CD4-positive, CD25-positive, alpha-beta regulatory T cell (primary cell): Measurements from ENCODE around the gene VPS26A. TPM values are rescaled to one million over a fixed set of nuclear protein-coding genes. Genes with fewer than 3 reads are reported as not detected.
A peak's percentile ranks its signal among the peaks of the same experiment; 100 is the strongest.

Experiments
- ATAC-seq, 2 donors: fragments of 150-1000 bp; cut with Tn5 transposase; one replicate each; pipeline ENCODE4 v1.10.0; 2021; ENCODE audit warnings: low read depth in 2 of 2, moderate number of reproducible peaks in 2 of 2, moderate library complexity in 1 of 2
- DNase-seq, 3 donors: peaks; one replicate each; pipeline versions ENCODE4 v3.0.0 to v3.0.0-alpha.2; 2012 to 2022; ENCODE audit warnings: mixed read lengths in 1 of 3
- H3K27ac ChIP-seq: one replicate; pipeline ENCODE4 v1.7.0; 2013; ENCODE audit warnings: mild to moderate bottlenecking, low read length; ENCODE audit not compliant: insufficient read depth, poor library complexity, severe bottlenecking
- H3K27me3 ChIP-seq: one replicate; pipeline ENCODE4 v1.7.0; 2013; ENCODE audit warnings: low read length; ENCODE audit not compliant: control insufficient read depth, insufficient read depth
- H3K36me3 ChIP-seq: one replicate; pipeline ENCODE4 v1.7.0; 2013; ENCODE audit warnings: mild to moderate bottlenecking, low read length, moderate library complexity; ENCODE audit not compliant: control insufficient read depth, insufficient read depth
- H3K4me1 ChIP-seq: 2 replicates; pipeline ENCODE4 v1.7.0; 2013; ENCODE audit warnings: mild to moderate bottlenecking, low read length; ENCODE audit not compliant: insufficient read depth, control insufficient read depth, poor library complexity, severe bottlenecking
- H3K4me3 ChIP-seq: one replicate; pipeline ENCODE4 v1.7.0; 2013; ENCODE audit warnings: low read depth, mild to moderate bottlenecking, low read length, moderate library complexity
- H3K9me3 ChIP-seq, 2 experiments: 1 replicate in 1 of 2; 2 replicates in 1 of 2; pipeline ENCODE4 v1.7.0; 2013; ENCODE audit warnings: low read length in 2 of 2, mild to moderate bottlenecking in 1 of 2, moderate library complexity in 1 of 2; ENCODE audit not compliant: control insufficient read depth in 2 of 2
- H3K27ac Mint-ChIP-seq, 3 donors: one replicate each; pipeline ENCODE4 v1.8.0; 2020 to 2022; ENCODE audit warnings: mild to moderate bottlenecking in 3 of 3, mixed read lengths in 3 of 3, moderate library complexity in 2 of 3
- H3K27me3 Mint-ChIP-seq: one replicate; pipeline ENCODE4 v1.8.0; 2022; ENCODE audit warnings: mild to moderate bottlenecking, mixed read lengths
- H3K36me3 Mint-ChIP-seq: one replicate; pipeline ENCODE4 v1.8.0; 2020; ENCODE audit warnings: mixed read lengths
- H3K4me1 Mint-ChIP-seq, 4 donors: one replicate each; pipeline ENCODE4 v1.8.0; 2020 to 2022; ENCODE audit warnings: mixed read lengths in 4 of 4, mild to moderate bottlenecking in 1 of 4
- H3K4me3 Mint-ChIP-seq, 4 donors: one replicate each; pipeline ENCODE4 v1.8.0; 2020 to 2022; ENCODE audit warnings: mild to moderate bottlenecking in 4 of 4, mixed read lengths in 4 of 4, moderate library complexity in 3 of 4
- H3K9me3 Mint-ChIP-seq, 7 donors: one replicate each; pipeline ENCODE4 v1.8.0; 2020 to 2022; ENCODE audit warnings: mixed read lengths in 7 of 7, mild to moderate bottlenecking in 3 of 7, moderate library complexity in 2 of 7
- polyA plus RNA-seq, 4 donors: library from polyadenylated mRNA; unstranded; fragments of 300-500 nt; fragmentation: Illumina TruSeq; gene quantifications; one replicate each; pipeline ENCODE4 v1.2.3, GENCODE V29; 2021
- total RNA-seq: library from RNA; stranded (reverse); gene quantifications from one replicate; pipeline ENCODE4 v1.2.3, GENCODE V29; 2022

Gene VPS26A
- total and polyA plus RNA-seq, 5 donors from 2014 or later, result 40.3 to 55.5 (median 44.1) TPM

DNA sequence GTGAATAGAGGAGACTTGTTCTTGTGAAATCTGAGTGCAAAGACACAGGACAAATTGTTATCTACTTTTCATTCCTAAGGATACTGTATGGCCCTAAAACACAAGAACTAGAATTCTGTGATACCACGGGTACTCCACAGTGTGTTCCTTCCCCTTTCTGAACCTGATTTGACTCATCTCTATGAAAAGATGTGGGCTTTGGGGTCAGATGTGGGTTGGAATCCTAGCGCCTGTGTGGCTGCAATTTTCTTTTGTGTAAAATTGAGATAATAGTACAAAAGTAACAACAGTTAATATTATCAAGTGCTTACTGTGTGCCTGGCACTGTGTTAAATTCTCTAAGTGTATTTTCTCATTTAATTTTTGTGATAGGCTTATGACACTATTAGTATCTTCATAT, 27.9 kb upstream of the VPS26A start:
- ATAC-seq (no peak), DNase-seq (no peak)
- peaks cover 12% of the 10 kb centered on the region for H3K36me3 Mint-ChIP-seq
- Histone ChIP-seq H3K36me3 (peaks cover 32% of the 10 kb centered on the region), H3K9me3 (no peaks in the 10 kb centered on the region), H3K27me3 (no peaks in the 10 kb centered on the region), H3K27ac (no peak overlapping the region), H3K4me1 (peaks cover 28% of the 10 kb centered on the region), H3K4me3 (peak overlapping the region; percentile 37)
- peaks cover 12 to 58% (median 37%) of the 10 kb centered on the region in 4 donors for H3K4me1 Mint-ChIP-seq
- no peaks in the 10 kb centered on the region for H3K27me3 Mint-ChIP-seq
- H3K27ac Mint-ChIP-seq, result peak overlapping the region in 2 of 3 donors; percentile 14 to 52
- H3K9me3 Mint-ChIP-seq, result peaks cover 0 to 1% (median 0%) of the 10 kb centered on the region in 7 donors
- H3K4me3 Mint-ChIP-seq, result peak overlapping the region in 1 of 4 donors; percentile 15

DNA sequence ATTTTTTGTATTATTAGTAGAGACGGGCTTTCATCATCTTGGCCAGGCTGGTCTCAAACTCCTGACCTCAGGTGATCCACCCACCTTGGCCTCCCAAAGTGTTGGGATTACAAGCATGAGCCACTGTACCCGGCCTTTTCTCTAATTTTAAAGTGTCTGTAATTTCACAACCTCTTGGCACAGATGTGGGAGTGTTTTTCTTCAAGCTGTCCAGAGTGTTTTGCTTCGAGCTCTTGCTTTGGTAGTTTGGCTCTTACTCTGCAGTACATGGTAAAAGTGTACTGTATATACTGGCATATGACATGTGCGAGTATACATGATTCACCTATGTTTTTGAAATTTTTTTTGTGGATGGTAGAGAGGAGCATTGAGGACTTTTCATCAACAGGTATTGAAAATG, 26.2 kb upstream of the VPS26A start:
- no peaks in the 10 kb centered on the region for H3K27me3 Mint-ChIP-seq
- peaks cover 43% of the 10 kb centered on the region for H3K36me3 ChIP-seq
- no peak for ATAC-seq

GRCh38 chr10:69100136-69100872, 23.7 kb upstream of the VPS26A start:
- no peak for DNase-seq
- H3K27ac Mint-ChIP-seq, result peak overlapping the region in 1 of 3 donors; percentile 84
- no peaks in the 10 kb centered on the region for H3K9me3 ChIP-seq
- H3K4me1 ChIP-seq, result peaks cover 18% of the 10 kb centered on the region
- no peak overlapping the region for H3K4me3 ChIP-seq
- no peaks in the 10 kb centered on the region for H3K27me3 ChIP-seq
- H3K4me3 Mint-ChIP-seq, result peak overlapping the region in 1 of 4 donors; percentile 76
- H3K27me3 Mint-ChIP-seq, result no peaks in the 10 kb centered on the region
- H3K27ac ChIP-seq, result no peak overlapping the region
- H3K36me3 Mint-ChIP-seq, result peaks cover 37% of the 10 kb centered on the region
- ATAC-seq, result no peak
- H3K4me1 Mint-ChIP-seq, result peaks cover 20 to 50% (median 35%) of the 10 kb centered on the region in 4 donors
- H3K36me3 ChIP-seq, result peaks cover 61% of the 10 kb centered on the region
- H3K9me3 Mint-ChIP-seq, result peaks cover 0 to 1% (median 0%) of the 10 kb centered on the region in 7 donors

More for the DNA sequence above, 26.2 kb upstream of the VPS26A start:
- Histone ChIP-seq H3K27ac (no peak overlapping the region), H3K4me1 (peaks cover 27% of the 10 kb centered on the region), H3K9me3 (no peaks in the 10 kb centered on the region), H3K27me3 (no peaks in the 10 kb centered on the region), H3K4me3 (no peak overlapping the region)
- peaks cover 26 to 59% (median 41%) of the 10 kb centered on the region in 4 donors for H3K4me1 Mint-ChIP-seq
- DNase-seq, result no peak
- H3K27ac Mint-ChIP-seq, result peak overlapping the region in 1 of 3 donors; percentile 59
- H3K9me3 Mint-ChIP-seq, result peaks cover 0 to 1% (median 0%) of the 10 kb centered on the region in 7 donors
- peak overlapping the region in 2 of 4 donors; percentile 26 to 45 for H3K4me3 Mint-ChIP-seq
- H3K36me3 Mint-ChIP-seq, result peaks cover 22% of the 10 kb centered on the region

GRCh38 chr10:69101451-69102095, 22.4 kb upstream of the VPS26A start:
- no peaks in the 10 kb centered on the region for H3K27me3 ChIP-seq
- H3K4me1 ChIP-seq, result peaks cover 18% of the 10 kb centered on the region
- Mint-ChIP-seq H3K36me3 (peaks cover 39% of the 10 kb centered on the region), H3K4me3 (peak overlapping the region; percentile 40 to 67 (median 46)), H3K27me3 (no peaks in the 10 kb centered on the region), H3K27ac (peak overlapping the region in 1 of 3 donors; percentile 84), H3K4me1 (peaks cover 20 to 43% (median 32%) of the 10 kb centered on the region in 4 donors), H3K9me3 (peaks cover 0 to 1% (median 0%) of the 10 kb centered on the region in 7 donors)
- H3K9me3 ChIP-seq, result no peaks in the 10 kb centered on the region
- peaks cover 58% of the 10 kb centered on the region for H3K36me3 ChIP-seq
- no peak overlapping the region for H3K4me3 ChIP-seq
- ATAC-seq, result peak; percentile 37 to 44
- H3K27ac ChIP-seq, result no peak overlapping the region
- peak in 1 of 3 donors; percentile 36 for DNase-seq

GRCh38 chr10:69102440-69102839, 21.5 kb upstream of the VPS26A start:
- ATAC-seq (no peak), DNase-seq (no peak)
- Histone ChIP-seq H3K27ac (no peak overlapping the region), H3K9me3 (no peaks in the 10 kb centered on the region), H3K27me3 (no peaks in the 10 kb centered on the region), H3K4me3 (no peak overlapping the region), H3K36me3 (peaks cover 58% of the 10 kb centered on the region), H3K4me1 (peaks cover 18% of the 10 kb centered on the region)
- Mint-ChIP-seq H3K27me3 (no peaks in the 10 kb centered on the region), H3K27ac (peak overlapping the region in 2 of 3 donors; percentile 78 to 84), H3K36me3 (peaks cover 39% of the 10 kb centered on the region), H3K9me3 (peaks cover 0 to 1% (median 0%) of the 10 kb centered on the region in 7 donors), H3K4me1 (peaks cover 20 to 45% (median 32%) of the 10 kb centered on the region in 4 donors), H3K4me3 (peak overlapping the region in 2 of 4 donors; percentile 4 to 47)

GRCh38 chr10:69103784-69104183, 20.2 kb upstream of the VPS26A start:
- no peaks in the 10 kb centered on the region for H3K9me3 Mint-ChIP-seq
- DNase-seq (no peak), ATAC-seq (no peak)
- H3K4me1 ChIP-seq, result peaks cover 18% of the 10 kb centered on the region
- no peaks in the 10 kb centered on the region for H3K27me3 Mint-ChIP-seq
- no peak overlapping the region for H3K27ac Mint-ChIP-seq
- H3K36me3 Mint-ChIP-seq, result peaks cover 30% of the 10 kb centered on the region
- no peak overlapping the region for H3K4me3 Mint-ChIP-seq
- peaks cover 47% of the 10 kb centered on the region for H3K36me3 ChIP-seq
- no peak overlapping the region for H3K27ac ChIP-seq
- H3K27me3 ChIP-seq, result no peaks in the 10 kb centered on the region
- peaks cover 15 to 40% (median 27%) of the 10 kb centered on the region in 4 donors for H3K4me1 Mint-ChIP-seq
- H3K9me3 ChIP-seq, result no peaks in the 10 kb centered on the region
- no peak overlapping the region for H3K4me3 ChIP-seq

DNA sequence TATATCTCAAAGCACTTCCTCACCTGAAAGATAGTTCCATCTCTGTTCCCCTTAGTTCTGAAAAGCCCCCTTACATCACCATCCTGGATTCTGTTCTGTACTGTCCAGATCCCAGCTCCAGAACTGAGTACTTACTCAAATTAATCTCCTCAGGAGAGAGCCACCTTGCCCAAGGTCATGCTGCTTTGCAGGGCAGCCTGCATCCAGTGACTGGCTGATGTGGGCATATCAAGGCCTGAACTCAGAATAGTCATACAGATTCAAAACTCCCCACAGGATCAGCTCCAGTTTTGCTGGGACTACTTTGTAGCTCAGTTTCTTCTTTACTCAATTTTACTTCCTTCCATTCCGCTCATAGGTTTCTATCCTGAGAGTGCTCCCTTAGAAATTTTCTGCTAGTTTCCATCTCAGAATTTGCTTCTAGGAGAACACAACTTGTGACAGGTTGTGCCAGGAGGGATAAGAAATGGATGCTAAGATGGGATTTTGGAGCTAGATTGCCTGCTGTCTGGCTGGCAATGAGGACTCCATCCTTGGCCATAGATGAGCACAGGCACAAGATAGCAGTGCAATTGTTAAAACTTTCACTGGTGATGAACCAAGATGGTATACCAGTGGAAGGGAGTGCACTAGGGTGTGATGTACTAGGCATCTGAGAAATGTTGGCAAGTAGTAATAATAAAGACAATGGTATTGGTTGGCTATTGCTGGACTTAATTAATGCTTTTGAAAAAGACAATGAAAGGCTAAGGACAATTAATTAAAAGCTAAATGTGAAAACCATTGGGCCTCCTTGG, 18.8 kb upstream of the VPS26A start:
- Mint-ChIP-seq H3K27me3 (no peaks in the 10 kb centered on the region), H3K36me3 (peaks cover 30% of the 10 kb centered on the region), H3K4me3 (peak overlapping the region in 2 of 4 donors; percentile 53 to 57), H3K9me3 (no peaks in the 10 kb centered on the region), H3K4me1 (peaks cover 15 to 35% (median 22%) of the 10 kb centered on the region in 4 donors), H3K27ac (peak overlapping the region in 2 of 3 donors; percentile 56 to 83)
- Histone ChIP-seq H3K4me3 (no peak overlapping the region), H3K27ac (no peak overlapping the region), H3K27me3 (no peaks in the 10 kb centered on the region), H3K9me3 (no peaks in the 10 kb centered on the region), H3K36me3 (peaks cover 33% of the 10 kb centered on the region), H3K4me1 (peaks cover 18% of the 10 kb centered on the region)
- no peak for DNase-seq
- no peak for ATAC-seq
